Kidney epithelial cell (primary cell): ENCODE data around the gene TLR6. TPM values are rescaled to one million over a fixed set of nuclear protein-coding genes. Genes with fewer than 3 reads are reported as not detected.

Experiments used
- DNase-seq: peaks from one replicate; pipeline ENCODE4 v3.0.0-alpha.2; 2010; ENCODE audit warnings: low read depth
- H3K27me3 ChIP-seq: 2 replicates; pipeline ENCODE4 v1.6.0; 2011; ENCODE audit warnings: low read length; ENCODE audit not compliant: control insufficient read depth, insufficient read depth
- H3K36me3 ChIP-seq: 2 replicates; pipeline ENCODE4 v1.5.1; 2011; ENCODE audit warnings: low read length; ENCODE audit not compliant: control insufficient read depth, insufficient read depth
- H3K4me3 ChIP-seq: 2 replicates; pipeline ENCODE4 v1.5.1; 2011; ENCODE audit warnings: low read depth, mild to moderate bottlenecking, control low read depth, low read length
- total RNA-seq: library from RNA; depleted of rRNA; stranded (reverse); fragments of >200 nt; gene quantifications from 2 replicates; pipeline ENCODE4 v1.2.3, GENCODE V29; 2015
- TF ChIP-seq, protein P1 (sequence below): IDR thresholded peaks from 2 replicates; pipeline ENCODE4 v1.5.1; 2011; ENCODE audit warnings: mild to moderate bottlenecking, moderate library complexity, low read length, control low read depth, inconsistent platforms; ENCODE audit not compliant: insufficient read depth, poor library complexity, severe bottlenecking

TLR6 gene
- total RNA-seq, 1 donor from 2014 or later, result 1.3 TPM

DNA sequence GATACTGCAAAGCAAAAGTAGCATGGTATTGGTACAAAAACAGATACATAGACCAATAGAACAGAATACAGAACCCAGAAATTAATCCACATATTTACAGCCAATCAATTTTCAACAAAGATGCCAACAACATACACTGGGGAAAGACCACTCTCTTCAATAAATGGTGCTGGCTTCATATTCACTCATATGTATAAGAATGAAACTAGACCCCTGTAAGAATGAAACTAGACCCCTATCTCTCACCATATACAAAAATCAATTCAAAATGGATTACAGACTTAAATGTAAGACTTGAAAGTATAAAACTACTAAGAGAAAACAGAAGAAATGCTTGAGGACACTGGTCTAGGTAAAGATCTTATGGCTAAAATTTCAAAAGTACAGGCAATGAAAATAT, 19.3 kb downstream of the TLR6 start:
- Histone ChIP-seq H3K4me3 (no peak overlapping the region), H3K27me3 (no peaks in the 10 kb centered on the region), H3K36me3 (no peaks in the 10 kb centered on the region)
- TF ChIP-seq, protein P1, sequence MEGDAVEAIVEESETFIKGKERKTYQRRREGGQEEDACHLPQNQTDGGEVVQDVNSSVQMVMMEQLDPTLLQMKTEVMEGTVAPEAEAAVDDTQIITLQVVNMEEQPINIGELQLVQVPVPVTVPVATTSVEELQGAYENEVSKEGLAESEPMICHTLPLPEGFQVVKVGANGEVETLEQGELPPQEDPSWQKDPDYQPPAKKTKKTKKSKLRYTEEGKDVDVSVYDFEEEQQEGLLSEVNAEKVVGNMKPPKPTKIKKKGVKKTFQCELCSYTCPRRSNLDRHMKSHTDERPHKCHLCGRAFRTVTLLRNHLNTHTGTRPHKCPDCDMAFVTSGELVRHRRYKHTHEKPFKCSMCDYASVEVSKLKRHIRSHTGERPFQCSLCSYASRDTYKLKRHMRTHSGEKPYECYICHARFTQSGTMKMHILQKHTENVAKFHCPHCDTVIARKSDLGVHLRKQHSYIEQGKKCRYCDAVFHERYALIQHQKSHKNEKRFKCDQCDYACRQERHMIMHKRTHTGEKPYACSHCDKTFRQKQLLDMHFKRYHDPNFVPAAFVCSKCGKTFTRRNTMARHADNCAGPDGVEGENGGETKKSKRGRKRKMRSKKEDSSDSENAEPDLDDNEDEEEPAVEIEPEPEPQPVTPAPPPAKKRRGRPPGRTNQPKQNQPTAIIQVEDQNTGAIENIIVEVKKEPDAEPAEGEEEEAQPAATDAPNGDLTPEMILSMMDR, result no peak
- DNase-seq, result no peak

DNA sequence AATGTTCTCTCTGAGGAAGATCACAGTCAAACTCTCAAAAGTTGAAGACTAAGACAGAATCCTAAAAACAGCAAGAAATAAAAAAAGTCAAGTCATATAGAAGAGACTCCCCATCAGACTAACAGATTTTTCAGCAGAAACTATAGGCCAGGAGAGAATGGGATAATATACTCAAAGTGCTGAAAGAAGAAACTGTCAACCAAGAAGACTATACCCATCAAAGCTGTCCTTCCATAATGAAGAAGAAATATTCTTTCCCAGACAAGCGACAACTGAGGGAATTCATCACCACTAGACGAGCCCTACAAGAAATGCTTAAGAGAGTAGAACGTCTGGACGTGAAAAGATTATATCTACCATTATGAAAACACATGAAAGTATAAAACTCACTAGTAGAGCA, 22.0 kb downstream of the TLR6 start:
- no peak for DNase-seq
- Histone ChIP-seq H3K36me3 (no peaks in the 10 kb centered on the region), H3K27me3 (no peaks in the 10 kb centered on the region), H3K4me3 (no peak overlapping the region)
- TF ChIP-seq, protein P1, result no peak

DNA sequence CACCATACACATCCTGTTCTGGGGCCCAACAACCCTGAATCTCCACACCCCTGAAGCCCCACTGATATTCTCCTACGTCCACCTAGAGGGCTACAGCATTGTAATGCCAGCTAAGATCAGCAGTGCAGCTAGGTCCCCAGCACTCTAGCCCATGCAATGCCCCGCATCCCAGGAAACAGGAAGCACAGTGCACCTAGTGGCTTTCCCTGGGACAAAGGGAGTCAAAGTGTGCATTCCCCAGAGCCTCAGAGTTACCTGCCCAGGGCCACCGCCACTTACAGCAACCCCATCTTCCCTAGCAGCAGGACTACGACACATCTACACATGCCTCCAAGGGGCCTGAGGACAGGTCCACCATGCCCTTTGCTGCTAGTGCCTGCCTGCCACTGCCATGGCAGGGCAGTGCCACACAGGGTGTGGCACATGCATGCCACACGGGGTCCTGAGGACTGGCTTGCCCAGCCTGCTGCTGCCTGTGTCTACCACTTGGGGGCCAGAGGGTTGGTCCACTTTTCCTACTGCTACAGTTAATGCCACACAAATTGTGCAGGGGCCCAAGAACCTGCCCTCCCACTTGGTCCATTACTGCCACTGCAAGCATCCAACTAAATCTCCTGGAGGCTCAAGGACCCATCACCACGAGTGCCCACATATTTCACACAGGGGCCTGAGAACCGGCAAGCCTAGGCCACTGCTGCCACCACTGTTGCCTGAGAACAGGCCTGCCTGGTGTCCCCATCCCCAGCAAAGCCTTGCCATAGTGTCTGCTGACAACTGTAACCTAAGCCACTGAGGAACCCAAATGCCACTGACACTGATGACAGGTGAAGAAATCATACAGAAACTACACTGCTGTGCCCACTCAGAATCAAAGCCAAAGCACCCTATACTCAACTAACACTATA, 23.7 kb downstream of the TLR6 start:
- no peaks in the 10 kb centered on the region for H3K36me3 ChIP-seq
- H3K27me3 ChIP-seq, result no peaks in the 10 kb centered on the region
- H3K4me3 ChIP-seq, result no peak overlapping the region
- no peak for DNase-seq
- TF ChIP-seq, protein P1, result no peak

DNA sequence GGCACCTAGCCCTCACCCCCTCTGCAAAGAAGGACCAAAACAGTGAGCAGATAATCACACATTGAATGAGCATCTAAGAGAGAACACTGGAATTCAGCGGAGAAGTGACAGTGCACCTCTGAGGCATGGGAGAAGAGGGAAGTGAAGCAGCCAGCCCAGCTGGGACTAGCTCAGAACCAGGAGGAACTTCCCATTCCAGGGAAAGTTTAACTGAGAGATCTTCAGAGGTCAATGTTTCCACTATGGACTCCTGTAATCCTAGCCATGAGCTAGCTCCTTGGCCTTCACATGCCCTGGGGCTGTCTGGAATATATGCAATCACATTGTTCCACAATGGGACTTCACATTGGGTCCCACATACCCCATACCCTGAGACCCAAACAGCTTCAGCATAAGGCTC, 24.4 kb downstream of the TLR6 start:
- TF ChIP-seq, protein P1, result no peak
- Histone ChIP-seq H3K27me3 (no peaks in the 10 kb centered on the region), H3K36me3 (no peaks in the 10 kb centered on the region), H3K4me3 (no peak overlapping the region)
- DNase-seq, result no peak

DNA sequence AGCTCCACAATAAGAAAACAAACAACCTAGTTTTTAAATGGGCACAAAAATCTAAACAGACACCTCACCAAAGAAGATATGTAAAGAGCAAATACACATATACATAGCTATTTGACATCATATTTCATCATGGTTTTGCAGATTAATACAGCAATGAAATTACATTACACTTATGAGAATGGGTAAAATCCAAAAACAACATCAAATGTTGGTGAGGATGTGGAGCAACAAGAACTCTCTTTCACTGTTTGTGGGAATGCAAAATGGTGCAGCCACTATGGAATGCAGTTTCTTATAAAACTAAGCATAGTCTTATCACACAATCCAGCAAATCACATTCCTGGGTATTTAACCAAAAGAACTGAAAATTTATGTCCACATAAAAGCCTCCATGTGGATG, 25.0 kb downstream of the TLR6 start:
- TF ChIP-seq, protein P1, result no peak
- no peak for DNase-seq
- H3K4me3 ChIP-seq, result no peak overlapping the region
- H3K36me3 ChIP-seq, result no peaks in the 10 kb centered on the region
- no peaks in the 10 kb centered on the region for H3K27me3 ChIP-seq

DNA sequence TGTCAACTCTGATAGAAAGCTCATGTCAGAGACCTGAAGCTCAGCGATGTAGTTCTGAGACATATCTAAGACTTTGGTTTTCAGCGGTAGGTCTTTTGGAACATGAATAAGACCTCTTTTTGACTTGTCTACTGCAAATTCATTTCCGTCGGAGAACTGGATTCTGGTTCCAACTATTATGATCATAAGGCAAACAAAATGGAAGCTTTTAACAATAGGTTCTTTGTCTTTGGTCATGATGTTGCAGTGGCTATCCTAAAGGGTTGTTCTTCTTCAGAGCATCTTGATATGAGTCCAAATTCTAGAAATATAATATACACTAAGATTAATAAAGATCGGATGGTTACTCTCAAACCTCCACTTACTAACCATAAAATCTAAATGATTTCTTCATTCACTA, 27.4 kb downstream of the TLR6 start:
- Histone ChIP-seq H3K4me3 (no peak overlapping the region), H3K36me3 (no peaks in the 10 kb centered on the region), H3K27me3 (no peaks in the 10 kb centered on the region)
- DNase-seq, result no peak
- TF ChIP-seq, protein P1, result no peak
